Activated T-helper 1 cell treated with Interleukin-2 at 50 U/mL for 16 hours (primary cell): ENCODE measurements around the gene CAMK2B.

Experiments used
- DNase-seq: peaks from one replicate; pipeline ENCODE4 v3.0.0-alpha.2; 2020; ENCODE audit warnings: low read depth

CAMK2B gene

DNA sequence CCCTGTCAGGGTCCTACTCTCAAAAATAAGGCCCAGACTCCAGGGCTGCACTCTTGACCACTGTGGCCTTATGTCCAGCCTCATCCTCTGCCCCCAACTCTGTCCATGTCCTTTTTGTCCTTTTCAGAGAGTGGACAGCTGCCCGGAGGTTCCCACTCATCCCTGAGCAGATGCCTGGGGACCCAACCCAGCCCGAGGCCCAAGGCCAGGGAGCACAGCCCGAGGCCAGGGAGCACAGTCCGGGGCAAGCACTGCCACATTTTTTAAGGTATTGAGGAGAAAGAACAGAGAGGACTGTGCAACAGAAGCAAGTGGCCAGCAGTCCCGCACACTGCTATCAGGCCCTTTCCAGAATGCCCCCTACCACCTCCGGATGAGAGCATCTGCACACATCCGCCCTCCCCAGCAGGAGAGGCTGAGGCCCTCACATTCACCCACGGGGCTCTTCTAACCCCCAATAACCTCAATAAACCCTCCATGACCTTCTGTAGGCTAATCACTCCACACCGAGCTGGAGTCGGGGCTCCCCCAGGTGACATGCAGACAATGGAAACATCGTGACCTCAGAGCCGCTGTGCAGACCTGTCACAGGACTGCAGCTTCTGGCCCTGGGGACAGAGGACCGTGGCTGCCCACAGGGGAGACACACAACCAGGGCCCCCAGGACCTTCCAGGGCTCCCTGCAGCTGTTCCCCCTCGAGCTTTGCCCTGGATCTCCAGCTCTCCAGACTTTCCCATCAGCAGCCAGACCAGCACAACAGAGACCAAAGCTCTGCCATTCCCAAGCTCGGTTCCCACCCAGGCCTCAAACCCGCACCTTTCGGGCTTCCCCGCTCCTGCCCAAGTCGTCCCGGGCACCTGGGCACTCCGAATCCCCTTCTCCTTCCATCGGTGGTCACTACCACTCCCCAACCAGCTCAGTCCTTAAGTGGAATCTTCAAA is 51.4 kb downstream of the CAMK2B start:
- no peak for DNase-seq

- DNase-seq, result no peak
Measured at GRCh38 chr7:44272981-44273380, 52.4 kb downstream of the CAMK2B start.

DNA sequence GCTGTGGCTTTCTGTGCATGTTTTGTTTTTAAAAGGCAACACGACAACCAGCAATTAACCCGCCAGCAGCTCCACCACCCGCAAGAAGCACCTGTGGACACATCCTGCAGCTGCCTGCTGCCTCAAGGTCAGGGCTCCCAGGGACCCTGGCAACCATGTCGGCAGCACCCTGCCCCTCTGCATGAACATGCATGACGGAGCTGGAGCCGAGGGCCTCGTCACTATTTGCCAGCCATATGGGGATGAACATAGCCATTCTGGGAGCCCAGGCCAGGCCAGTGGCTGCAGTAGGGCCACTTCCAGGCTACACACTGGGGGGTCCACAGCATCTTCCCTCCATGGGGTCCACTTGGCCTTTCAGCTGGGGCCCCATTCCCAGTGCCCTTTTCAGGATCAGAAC is 52.9 kb downstream of the CAMK2B start:
- no peak for DNase-seq

- no peak for DNase-seq
Measured at GRCh38 chr7:44269943-44270493, 55.4 kb downstream of the CAMK2B start.

- DNase-seq, result no peak
Measured at GRCh38 chr7:44269417-44269816, 56.0 kb downstream of the CAMK2B start.

GRCh38 chr7:44268671-44269070 is 56.7 kb downstream of the CAMK2B start:
- DNase-seq, result no peak

GRCh38 chr7:44267719-44268421 is 57.5 kb downstream of the CAMK2B start:
- DNase-seq, result no peak

DNA sequence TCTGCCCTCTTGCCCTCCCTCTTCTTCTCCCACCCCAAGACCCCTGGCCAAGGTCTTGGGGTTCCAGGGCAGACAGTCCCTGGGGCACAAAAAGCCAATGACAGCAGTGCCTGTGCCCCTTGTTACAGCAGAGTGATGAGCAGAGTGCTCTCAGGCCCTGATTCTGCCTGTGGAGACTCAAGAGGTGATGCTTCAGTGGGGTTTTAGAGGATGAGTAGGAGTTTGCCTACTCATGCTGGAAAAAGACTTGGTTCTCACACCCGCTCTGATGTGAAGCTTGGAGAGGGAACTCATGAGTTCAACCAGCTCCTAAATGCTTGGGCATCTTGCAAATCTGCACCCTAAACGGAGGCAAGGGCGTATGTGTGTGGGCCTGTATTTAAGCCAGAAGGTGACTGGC is 58.2 kb downstream of the CAMK2B start:
- no peak for DNase-seq

DNA sequence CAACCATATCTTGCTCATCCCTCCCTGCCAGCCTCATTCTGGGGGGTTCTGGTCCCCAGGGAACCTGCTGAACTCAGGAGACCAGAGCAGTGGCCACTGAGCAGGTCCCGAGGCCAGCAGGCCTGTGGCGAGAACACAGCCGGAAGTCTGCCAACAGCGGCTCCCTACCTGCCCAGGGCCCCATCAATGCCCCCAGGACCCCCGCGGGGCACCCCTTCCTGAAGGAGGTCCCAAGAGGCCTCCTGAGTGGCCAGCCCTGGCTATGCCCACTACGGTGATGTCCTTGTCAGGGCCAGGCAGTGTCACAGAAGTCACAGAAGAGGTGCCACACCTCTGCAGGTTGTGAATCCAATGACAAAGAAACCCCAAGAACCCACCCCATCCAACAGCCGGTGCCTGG is 58.9 kb downstream of the CAMK2B start:
- no peak for DNase-seq

DNA sequence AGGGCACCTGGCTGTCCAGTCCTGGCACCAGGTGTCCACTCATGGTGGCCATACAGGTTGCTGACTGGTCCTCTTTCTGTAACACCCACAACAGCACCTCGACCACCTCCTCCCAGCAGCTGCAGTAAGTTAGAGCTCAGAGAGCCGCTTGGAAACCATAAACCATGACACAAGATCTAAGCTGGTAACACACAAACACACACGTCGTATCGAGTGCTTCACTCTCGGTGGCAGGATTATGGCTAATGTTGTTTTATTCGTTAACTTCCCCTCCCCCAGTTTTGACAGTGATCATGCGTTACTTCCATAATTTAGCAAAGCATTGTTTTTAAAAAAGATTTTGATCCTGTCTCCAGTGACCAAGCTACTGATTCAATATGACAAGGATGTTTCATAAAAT is 59.7 kb downstream of the CAMK2B start:
- no peak for DNase-seq

GRCh38 chr7:44264221-44264931 is 61.0 kb downstream of the CAMK2B start:
- DNase-seq, result no peak

DNA sequence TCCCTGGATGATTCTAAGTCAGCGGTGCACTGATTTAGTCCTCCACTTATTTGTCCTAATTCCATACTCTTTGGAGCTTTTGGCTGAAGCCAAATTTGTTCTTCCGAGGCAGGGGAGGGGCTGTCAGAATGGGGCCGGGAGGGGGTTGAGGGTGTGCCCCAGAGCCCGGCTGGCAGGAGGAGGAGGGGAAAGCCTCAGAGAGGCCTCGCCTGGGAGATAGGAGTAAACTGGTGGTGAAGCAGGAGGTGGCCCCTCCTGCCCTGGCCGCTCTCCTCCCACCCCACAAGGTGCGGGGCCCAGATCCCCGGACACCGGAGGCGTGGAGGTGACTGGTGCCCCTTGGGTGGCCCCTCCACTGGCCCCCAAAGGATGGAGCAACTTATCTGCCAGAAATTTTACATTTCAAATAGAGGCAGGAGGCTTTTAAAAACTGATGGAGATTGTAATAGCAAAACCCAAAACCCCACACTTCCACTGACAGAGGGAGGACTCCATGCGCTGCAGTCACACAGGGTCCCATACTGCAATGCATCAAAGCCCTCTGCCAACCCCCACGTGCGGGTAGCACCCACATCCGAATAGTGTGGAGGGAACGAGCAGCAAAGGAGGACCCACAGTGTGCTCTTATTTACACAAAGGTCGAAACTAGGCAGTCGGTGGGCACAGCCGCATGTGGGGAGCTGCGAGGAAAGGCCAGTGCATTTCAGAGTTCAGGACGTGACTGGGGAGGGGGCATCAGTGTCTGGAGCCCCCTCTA is 61.9 kb downstream of the CAMK2B start:
- DNase-seq, result no peak

GRCh38 chr7:44262031-44262430 is 63.4 kb downstream of the CAMK2B start:
- DNase-seq, result no peak

DNA sequence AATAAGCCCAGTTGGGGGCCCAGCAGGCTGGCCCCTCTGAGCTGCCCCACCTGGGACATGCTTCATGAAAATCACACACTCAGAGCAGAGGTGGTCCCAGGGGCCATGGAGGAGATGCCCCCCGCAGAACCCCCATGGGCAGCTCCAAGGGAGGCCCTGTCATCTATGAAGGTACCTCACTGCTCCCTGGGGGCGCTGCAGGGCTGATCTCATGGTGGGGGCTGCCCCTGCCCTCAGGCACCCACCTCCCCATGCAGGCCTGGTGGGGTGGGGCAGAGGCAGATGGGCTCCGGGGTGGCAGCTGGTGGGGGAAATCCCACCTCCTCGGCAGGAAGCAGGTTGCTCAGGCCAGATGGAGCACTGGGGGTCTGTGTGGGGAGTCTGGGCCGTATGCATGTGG is 64.2 kb downstream of the CAMK2B start:
- no peak for DNase-seq

DNA sequence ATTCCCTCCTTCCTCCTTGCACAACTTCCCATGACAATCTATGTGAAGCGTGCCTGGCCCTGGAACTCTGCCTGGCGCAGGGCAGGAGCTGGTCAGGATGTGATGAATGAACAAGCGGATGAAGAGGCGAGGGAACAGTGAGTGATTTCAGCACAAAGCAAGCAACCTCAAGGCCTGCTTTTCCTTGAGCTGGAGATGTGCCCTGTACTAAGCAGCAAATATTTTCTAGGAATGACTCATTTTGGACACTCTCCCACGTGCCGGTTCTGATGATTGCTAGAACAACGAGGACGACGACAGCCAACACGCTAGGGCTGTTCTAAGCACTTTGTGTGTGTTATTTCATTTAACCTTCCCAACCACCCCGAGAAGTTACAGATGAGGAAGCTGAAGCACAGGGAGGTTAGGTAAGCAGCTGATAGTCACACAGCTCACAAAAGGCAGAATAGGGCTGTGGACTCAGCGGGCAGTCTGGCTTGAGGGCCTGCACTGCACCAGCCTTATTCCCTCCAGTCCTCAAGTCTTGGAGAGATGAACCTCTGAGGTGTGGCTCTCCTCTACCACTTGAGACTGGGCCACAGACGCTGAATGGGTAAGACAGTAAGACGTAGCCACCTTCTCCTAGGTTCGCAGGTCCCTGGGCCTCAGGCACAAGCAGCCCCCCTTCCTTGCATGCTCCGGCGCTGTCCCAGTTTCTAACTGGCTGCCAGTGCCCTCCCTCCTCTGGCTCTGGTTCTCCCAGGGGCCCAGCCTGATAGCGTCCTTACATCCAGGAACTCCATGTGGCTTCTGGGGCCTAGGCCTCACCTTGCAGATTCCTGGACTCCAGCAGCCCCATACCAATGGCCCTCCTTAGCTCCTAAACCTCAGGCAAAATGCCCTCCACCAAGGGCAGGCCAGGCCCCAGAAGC is 65.6 kb downstream of the CAMK2B start:
- no peak for DNase-seq

DNA sequence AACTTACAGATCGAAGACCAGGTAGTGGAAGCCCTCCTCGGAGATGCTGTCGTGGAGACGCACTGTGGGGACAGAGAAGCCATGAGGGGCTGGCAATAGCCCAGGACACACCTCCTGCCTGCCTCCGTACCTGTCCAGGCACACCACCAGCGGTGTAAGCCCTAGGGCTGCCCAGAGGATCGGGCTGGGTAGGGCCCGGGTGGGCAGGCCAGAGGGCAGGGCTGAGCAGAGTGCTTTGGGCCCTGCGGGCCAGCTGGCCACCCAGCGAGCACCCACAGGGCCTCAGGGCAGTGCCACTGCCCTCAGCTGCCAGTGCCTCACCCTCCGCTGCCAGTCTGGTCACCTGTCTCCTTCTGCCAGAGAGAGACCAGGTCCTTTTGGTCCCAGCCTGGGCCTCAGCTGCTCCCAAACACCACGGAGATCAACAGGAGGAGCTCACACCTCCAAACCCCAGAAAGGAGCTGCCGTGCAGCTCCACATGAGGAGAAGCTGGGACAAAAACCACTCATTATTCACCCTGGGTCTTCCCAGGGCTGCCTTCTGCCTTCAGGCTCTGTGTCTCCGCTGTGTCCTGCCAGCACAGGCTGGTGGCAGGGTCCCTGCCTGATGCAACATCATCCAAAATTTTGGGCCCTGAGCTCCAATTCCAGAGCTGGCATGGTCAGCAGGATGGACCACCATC is 66.4 kb downstream of the CAMK2B start:
- DNase-seq, result no peak

- no peak for DNase-seq
Measured at GRCh38 chr7:44258423-44258760, 67.0 kb downstream of the CAMK2B start.

GRCh38 chr7:44257618-44258422 is 67.6 kb downstream of the CAMK2B start:
- DNase-seq, result peak; percentile 43

- no peak for DNase-seq
Measured at GRCh38 chr7:44257213-44257612, 68.2 kb downstream of the CAMK2B start.
